Ascending aorta (tissue), 2 donors: ENCODE data around the gene FAM118B. TPM values are rescaled to one million over a fixed set of nuclear protein-coding genes. Genes with fewer than 3 reads are reported as not detected.

Experiments
- DNase-seq, 2 donors: peaks; one replicate each; pipeline ENCODE4 v3.0.0-alpha.2; 2019; ENCODE audit warnings: low spot score in 2 of 2
- H3K27ac ChIP-seq, 2 donors: fragments of 200-600 bp; sonication (generic); one replicate each; pipeline ENCODE4 v1.5.1; 2016 to 2017; ENCODE audit warnings: mild to moderate bottlenecking in 1 of 2
- H3K27me3 ChIP-seq: fragments of 200-600 bp; sonication (generic); one replicate; pipeline ENCODE4 v1.5.1; 2017
- H3K36me3 ChIP-seq, 2 donors: fragments of 200-600 bp; sonication (generic); one replicate each; pipeline ENCODE4 v1.5.1; 2016
- H3K4me1 ChIP-seq, 2 donors: fragments of 200-600 bp; sonication (generic); one replicate each; pipeline ENCODE4 v1.5.1; 2016 to 2017; ENCODE audit warnings: mild to moderate bottlenecking in 1 of 2
- H3K4me3 ChIP-seq, 2 donors: fragments of 200-600 bp; sonication (generic); one replicate each; pipeline ENCODE4 v1.5.1; 2016 to 2017; ENCODE audit warnings: mild to moderate bottlenecking in 1 of 2
- H3K9me3 ChIP-seq, 2 donors: fragments of 200-600 bp; sonication (generic); one replicate each; pipeline ENCODE4 v1.5.1; 2016
- intact Hi-C: fragments of 100-400 bp; cut with DNase I; formaldehyde crosslinking; loops from one replicate; pipeline ENCODE4 v1.15.1; 2023
- total RNA-seq: library from RNA; depleted of rRNA; stranded (reverse); fragments of >200 nt; gene quantifications from one replicate; pipeline ENCODE4 v1.1.0, GENCODE V29; 2016
- TF ChIP-seq, protein P1 (sequence below), 3 experiments: fragments of 200-600 bp in 2 of 3; fragments of 450-650 bp in 1 of 3; sonication (generic) in 2 of 3; IDR thresholded peaks; one replicate each; pipeline ENCODE4 v1.5.1; 2016 to 2019; ENCODE audit warnings: antibody characterized with exemption in 3 of 3, mild to moderate bottlenecking in 1 of 3, moderate library complexity in 1 of 3

FAM118B gene
- total RNA-seq, 1 donor from 2014 or later, result 14.0 TPM

GRCh38 chr11:126182787-126183445 is 28.7 kb upstream of the FAM118B start:
- H3K27ac ChIP-seq, result no peak overlapping the region
- TF ChIP-seq, protein P1, sequence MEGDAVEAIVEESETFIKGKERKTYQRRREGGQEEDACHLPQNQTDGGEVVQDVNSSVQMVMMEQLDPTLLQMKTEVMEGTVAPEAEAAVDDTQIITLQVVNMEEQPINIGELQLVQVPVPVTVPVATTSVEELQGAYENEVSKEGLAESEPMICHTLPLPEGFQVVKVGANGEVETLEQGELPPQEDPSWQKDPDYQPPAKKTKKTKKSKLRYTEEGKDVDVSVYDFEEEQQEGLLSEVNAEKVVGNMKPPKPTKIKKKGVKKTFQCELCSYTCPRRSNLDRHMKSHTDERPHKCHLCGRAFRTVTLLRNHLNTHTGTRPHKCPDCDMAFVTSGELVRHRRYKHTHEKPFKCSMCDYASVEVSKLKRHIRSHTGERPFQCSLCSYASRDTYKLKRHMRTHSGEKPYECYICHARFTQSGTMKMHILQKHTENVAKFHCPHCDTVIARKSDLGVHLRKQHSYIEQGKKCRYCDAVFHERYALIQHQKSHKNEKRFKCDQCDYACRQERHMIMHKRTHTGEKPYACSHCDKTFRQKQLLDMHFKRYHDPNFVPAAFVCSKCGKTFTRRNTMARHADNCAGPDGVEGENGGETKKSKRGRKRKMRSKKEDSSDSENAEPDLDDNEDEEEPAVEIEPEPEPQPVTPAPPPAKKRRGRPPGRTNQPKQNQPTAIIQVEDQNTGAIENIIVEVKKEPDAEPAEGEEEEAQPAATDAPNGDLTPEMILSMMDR (IDR thresholded peaks at IDR 0.05), result no peak
- H3K27me3 ChIP-seq, result no peaks in the 10 kb centered on the region
- no peaks in the 10 kb centered on the region for H3K9me3 ChIP-seq
- H3K4me3 ChIP-seq, result no peak overlapping the region
- intact Hi-C loops, result no loop called here
- no peaks in the 10 kb centered on the region for H3K4me1 ChIP-seq
- no peak for DNase-seq
- H3K36me3 ChIP-seq, result no peaks in the 10 kb centered on the region

DNA sequence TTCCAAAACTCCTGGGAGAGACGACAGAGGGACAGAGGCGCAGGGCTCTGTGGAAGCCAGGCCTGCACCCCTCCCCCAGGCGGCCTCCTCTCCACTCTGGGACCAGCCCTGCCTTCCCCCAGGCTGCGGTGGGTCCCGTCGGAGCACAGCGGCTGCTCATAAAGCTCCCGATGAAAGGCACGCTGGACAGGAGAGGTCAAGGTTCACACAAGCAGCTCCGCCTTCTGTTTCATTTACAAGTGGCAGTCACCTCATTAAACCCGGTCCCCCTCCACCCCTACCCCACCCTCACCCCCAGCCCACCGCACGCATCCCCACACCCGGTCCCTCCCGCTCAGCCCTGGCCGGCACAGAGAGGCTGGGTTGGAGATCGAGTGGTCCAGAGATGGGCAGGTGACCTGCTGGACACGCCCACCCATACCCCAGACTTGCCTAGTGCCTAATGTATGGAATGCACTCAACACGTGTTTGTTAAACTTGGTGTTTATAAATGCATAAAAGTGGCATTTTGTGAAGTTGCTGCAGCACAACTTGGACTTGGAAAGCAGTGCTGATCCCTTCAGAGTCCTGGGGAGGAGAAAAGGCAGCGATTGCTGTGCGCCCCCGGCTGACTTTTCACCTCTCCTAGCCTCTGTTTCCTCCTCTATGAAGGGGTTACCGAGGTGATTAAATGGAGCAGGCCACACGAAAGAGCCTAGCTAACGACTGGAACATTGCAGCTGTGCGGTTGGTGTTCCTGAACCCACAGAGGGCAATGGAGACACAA is 26.1 kb upstream of the FAM118B start:
- Histone ChIP-seq H3K36me3 (no peaks in the 10 kb centered on the region), H3K9me3 (no peaks in the 10 kb centered on the region), H3K4me1 (no peaks in the 10 kb centered on the region), H3K4me3 (no peak overlapping the region), H3K27me3 (no peaks in the 10 kb centered on the region), H3K27ac (no peak overlapping the region)
- intact Hi-C loops, result no loop called here
- no peak for DNase-seq
- TF ChIP-seq, protein P1 (IDR thresholded peaks at IDR 0.05), result no peak

DNA sequence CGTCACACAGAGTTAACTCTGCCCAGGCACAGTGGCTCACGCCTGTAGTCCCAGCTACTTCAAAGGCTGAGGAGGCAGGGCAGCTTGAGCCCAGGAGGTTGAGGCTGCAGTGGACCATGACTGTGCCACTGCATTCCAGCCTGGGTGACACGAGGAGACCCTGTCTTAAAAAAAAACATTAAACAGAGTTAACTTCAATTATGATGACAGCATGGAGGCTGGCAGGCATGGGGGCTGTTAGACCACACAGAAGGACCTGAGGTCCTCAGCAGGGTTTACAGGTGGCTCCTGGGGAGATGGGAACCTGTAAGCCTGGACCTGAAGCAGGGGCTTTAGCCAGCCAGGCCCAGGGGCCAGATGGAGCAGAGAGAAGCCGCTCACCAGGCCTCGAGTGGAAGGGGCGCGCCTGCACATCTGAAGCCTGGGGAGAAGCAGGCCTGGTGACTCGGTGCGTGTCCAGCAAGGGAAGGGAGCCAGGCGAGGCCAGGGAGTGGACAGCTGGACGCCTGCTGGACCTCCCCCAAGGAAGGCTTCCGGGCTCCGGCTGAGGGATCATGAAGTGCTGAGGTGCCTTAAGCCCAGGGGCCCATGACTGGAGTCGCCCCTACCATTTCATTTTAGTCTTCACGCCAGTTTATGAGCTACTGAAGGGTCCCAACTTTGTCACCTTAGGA is 25.4 kb upstream of the FAM118B start:
- DNase-seq, result no peak
- Histone ChIP-seq H3K9me3 (no peaks in the 10 kb centered on the region), H3K4me1 (no peaks in the 10 kb centered on the region), H3K27ac (no peak overlapping the region), H3K36me3 (no peaks in the 10 kb centered on the region), H3K27me3 (no peaks in the 10 kb centered on the region), H3K4me3 (no peak overlapping the region)
- TF ChIP-seq, protein P1 (IDR thresholded peaks at IDR 0.05), result no peak
- intact Hi-C loops, result no loop called here

DNA sequence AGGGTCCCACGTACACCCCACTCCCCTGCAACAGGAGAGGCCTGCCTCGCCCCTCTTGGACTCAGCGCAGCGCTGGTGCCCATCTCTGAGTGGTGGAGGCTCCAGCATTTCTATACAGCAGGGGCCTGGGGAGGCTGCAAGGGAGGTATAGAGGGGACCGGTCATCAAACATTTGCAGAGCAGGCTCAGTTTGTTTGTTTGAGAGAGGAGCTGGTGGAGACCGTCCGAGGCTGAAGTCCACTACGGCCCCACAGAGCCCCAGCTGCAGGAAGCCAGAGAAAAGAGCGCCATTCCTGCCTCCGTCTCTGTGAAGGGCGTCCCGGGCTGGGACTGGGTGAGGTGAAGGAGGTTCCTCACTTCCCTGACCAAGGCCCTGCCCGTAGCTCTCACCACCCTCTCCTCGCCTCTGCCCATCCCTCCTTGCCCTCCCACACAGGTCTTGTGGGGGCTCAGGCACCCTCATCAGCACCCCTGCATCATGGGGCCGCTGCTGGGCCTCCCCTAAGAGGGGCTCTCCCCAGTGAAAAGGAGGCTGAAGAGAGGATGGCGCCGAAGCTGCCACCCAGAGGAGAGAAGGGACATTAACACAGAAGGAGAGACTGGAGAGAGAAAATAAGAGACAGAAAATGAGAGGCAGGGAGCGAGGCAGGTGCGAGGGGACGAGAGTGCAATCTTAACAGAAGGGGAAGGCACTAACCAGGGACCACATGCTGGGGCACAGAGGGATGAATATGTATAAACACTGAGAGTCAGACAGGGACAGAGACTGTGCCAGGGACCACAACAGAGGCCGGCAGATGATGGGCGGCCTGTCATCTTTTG is 24.7 kb upstream of the FAM118B start:
- H3K9me3 ChIP-seq, result no peaks in the 10 kb centered on the region
- no peaks in the 10 kb centered on the region for H3K4me1 ChIP-seq
- no peak overlapping the region for H3K27ac ChIP-seq
- intact Hi-C loops, result no loop called here
- no peak overlapping the region for H3K4me3 ChIP-seq
- no peaks in the 10 kb centered on the region for H3K36me3 ChIP-seq
- DNase-seq, result no peak
- H3K27me3 ChIP-seq, result no peaks in the 10 kb centered on the region
- TF ChIP-seq, protein P1 (IDR thresholded peaks at IDR 0.05), result no peak

DNA sequence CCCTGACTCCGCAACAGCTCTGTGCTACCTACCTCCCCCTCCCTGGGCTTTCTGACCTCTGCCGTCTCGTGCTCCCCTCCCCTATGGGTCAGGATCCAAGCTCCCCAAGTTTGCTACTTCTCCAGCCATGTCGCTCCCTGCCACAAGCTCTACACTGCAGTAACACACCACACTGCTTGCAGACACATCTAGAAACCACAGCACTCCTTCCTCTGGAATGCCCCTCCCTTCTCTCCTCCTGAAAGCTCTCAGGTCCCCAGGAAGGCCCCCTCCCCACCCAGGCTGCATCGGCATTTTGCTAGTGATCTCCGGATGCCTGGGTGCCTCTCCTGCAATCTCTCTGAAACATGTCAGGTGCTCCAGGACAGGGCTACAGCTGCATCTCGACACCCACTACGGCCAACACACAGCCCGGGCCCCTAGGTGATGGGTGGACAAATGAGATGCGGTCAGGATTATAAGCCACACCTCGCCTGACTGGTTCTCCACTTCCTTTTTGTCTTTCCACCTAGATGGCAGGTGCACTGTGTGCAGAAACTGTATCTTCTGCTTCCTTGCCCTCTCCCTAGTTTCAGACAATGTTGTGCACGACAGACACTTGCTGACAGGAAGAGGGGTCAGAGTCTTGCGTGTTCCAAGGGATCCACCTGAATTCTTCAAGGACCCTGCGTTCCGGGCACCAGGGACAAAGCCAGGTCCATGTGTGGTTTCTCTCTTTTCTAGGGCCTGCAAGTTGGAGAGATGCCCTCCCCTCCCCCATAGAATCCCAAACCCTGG is 23.1 kb upstream of the FAM118B start:
- Histone ChIP-seq H3K27ac (no peak overlapping the region), H3K4me3 (no peak overlapping the region), H3K36me3 (peaks cover 0 to 9% of the 10 kb centered on the region in 2 donors), H3K4me1 (no peaks in the 10 kb centered on the region), H3K9me3 (no peaks in the 10 kb centered on the region), H3K27me3 (no peaks in the 10 kb centered on the region)
- TF ChIP-seq, protein P1 (IDR thresholded peaks at IDR 0.05), result no peak
- intact Hi-C loops, result no loop called here
- DNase-seq, result no peak
